DMS153 treated with DMSO at 0.1 percent for 48 hours (cell line): ENCODE results near the gene TLCD1.
"Not testable (repeated sequence)": the region's sequence is repeated elsewhere in the genome, so short reads cannot be mapped to it uniquely, and the experiment has no call there.

Source experiments
- DNase-seq: peaks from one replicate; lab custom pipeline; 2025; ENCODE audit not compliant: unreplicated experiment; lab: John Stamatoyannopoulos, UW

The TLCD1 gene

GRCh38 chr17:28729950-28730330 is 3.9 kb upstream of the TLCD1 start:
- no peak for DNase-seq

- peak; percentile 94 for DNase-seq
Measured at GRCh38 chr17:28728364-28729200, 2.5 kb upstream of the TLCD1 start, which contains the start of gene NEK8. Gene NEK8, plus strand, starts transcription at chr17:28728788. Its CDS starts 26 bp downstream, at chr17:28728814.

- DNase-seq: peak; percentile 97
Measured at GRCh38 chr17:28726627-28727491, 826 bp upstream of the TLCD1 start.

- peak; percentile 48 for DNase-seq
Measured at GRCh38 chr17:28725660-28726225, 290 bp downstream of the TLCD1 start.

GRCh38 chr17:28725166-28725659 is 820 bp downstream of the TLCD1 start:
- no peak for DNase-seq

GRCh38 chr17:28724500-28725165 is 1.4 kb downstream of the TLCD1 start:
- DNase-seq: no peak

GRCh38 chr17:28723836-28724499 is 2.1 kb downstream of the TLCD1 start:
- not testable (repeated sequence) for DNase-seq

- DNase-seq: no peak
Measured at GRCh38 chr17:28723159-28723835, 2.7 kb downstream of the TLCD1 start.

- DNase-seq: no peak
Measured at GRCh38 chr17:28722417-28723158, 3.4 kb downstream of the TLCD1 start.

GRCh38 chr17:28720997-28721329 is 5.1 kb downstream of the TLCD1 start:
- not testable (repeated sequence) for DNase-seq

- DNase-seq: no peak
Measured at GRCh38 chr17:28720247-28720996, 5.6 kb downstream of the TLCD1 start.

GRCh38 chr17:28719021-28719433 is 7.0 kb downstream of the TLCD1 start:
- DNase-seq: no peak

GRCh38 chr17:28718333-28719020 is 7.6 kb downstream of the TLCD1 start:
- no peak for DNase-seq

- DNase-seq: peak; percentile 66
Measured at GRCh38 chr17:28717578-28718332, 8.3 kb downstream of the TLCD1 start, which contains the start of gene RAB34. Gene RAB34, minus strand, starts transcription at chr17:28717868. Its CDS starts 602 bp downstream, at chr17:28717266.

GRCh38 chr17:28716740-28717577 is 9.1 kb downstream of the TLCD1 start:
- no peak for DNase-seq

GRCh38 chr17:28715217-28715616 is 10.8 kb downstream of the TLCD1 start:
- no peak for DNase-seq
